Lower leg skin (tissue), 3 donors: ENCODE data around the gene PAPOLB.

ENCODE experiments used
- POLR2A ChIP-seq, 2 donors: fragments of 450-650 bp; IDR thresholded peaks; one replicate each; pipeline ENCODE4 v1.6.1; 2016 to 2017; ENCODE audit warnings: antibody characterized with exemption in 2 of 2, mild to moderate bottlenecking in 1 of 2, moderate library complexity in 1 of 2
- TF ChIP-seq, protein P1 (sequence below), 3 donors: fragments of 450-650 bp; IDR thresholded peaks; one replicate each; pipeline ENCODE4 v1.5.1; 2016; ENCODE audit warnings: antibody characterized with exemption in 3 of 3, mild to moderate bottlenecking in 3 of 3, moderate library complexity in 2 of 3

DNA sequence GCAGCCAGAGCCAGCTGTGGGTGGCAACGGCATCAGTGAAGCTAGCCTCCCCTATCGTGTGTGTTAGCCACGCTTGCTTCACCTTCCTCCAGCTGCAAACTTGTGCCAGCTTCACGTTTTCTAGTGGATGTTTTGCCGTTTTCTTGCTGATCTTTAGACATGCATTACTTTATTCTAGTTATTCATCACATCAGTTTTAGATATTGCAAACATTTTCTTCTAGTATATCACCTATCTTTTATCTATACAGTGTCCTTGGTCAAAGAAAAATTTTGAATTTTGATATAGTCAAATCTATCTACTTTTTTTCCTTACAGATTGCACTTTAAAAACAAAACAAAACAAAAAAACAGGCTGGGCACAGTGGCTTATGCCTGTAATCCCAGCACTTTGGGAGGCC, 6.7 kb upstream of the PAPOLB start:
- TF ChIP-seq, protein P1, sequence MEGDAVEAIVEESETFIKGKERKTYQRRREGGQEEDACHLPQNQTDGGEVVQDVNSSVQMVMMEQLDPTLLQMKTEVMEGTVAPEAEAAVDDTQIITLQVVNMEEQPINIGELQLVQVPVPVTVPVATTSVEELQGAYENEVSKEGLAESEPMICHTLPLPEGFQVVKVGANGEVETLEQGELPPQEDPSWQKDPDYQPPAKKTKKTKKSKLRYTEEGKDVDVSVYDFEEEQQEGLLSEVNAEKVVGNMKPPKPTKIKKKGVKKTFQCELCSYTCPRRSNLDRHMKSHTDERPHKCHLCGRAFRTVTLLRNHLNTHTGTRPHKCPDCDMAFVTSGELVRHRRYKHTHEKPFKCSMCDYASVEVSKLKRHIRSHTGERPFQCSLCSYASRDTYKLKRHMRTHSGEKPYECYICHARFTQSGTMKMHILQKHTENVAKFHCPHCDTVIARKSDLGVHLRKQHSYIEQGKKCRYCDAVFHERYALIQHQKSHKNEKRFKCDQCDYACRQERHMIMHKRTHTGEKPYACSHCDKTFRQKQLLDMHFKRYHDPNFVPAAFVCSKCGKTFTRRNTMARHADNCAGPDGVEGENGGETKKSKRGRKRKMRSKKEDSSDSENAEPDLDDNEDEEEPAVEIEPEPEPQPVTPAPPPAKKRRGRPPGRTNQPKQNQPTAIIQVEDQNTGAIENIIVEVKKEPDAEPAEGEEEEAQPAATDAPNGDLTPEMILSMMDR (IDR thresholded peaks at IDR 0.05): no peak
- TF ChIP-seq POLR2A (IDR thresholded peaks at IDR 0.05): no peak
